Right lobe of liver (tissue), 6 donors: ENCODE data around the gene PSORS1C2. TPM values are rescaled to one million over a fixed set of nuclear protein-coding genes. Genes with fewer than 3 reads are reported as not detected.

Source experiments
- ATAC-seq, 4 donors: fragments of 200-7000 bp; cut with Tn5 transposase; one replicate each; pipeline ENCODE4 v1.9.1; 2020; ENCODE audit warnings: mild to moderate bottlenecking in 4 of 4, moderate library complexity in 4 of 4
- DNase-seq, 3 donors: peaks; one replicate each; pipeline ENCODE4 v3.0.0-alpha.2; 2020
- H3K27ac ChIP-seq, 3 donors: fragments of 200-600 bp; one replicate each; pipeline ENCODE4 v1.8.0; 2022
- H3K27me3 ChIP-seq, 2 donors: fragments of 200-600 bp; one replicate each; pipeline ENCODE4 v1.8.0; 2022
- H3K36me3 ChIP-seq, 4 donors: fragments of 200-600 bp; sonication (generic) in 1 of 4; one replicate each; pipeline versions ENCODE4 v1.5.1 to v1.8.0; 2017 to 2022; ENCODE audit warnings: control low read depth in 1 of 4
- H3K4me1 ChIP-seq, 4 donors: fragments of 200-600 bp; sonication (generic) in 1 of 4; one replicate each; pipeline versions ENCODE4 v1.5.1 to v1.8.0; 2017 to 2022; ENCODE audit warnings: control low read depth in 1 of 4
- H3K4me3 ChIP-seq, 3 donors: fragments of 200-600 bp; one replicate each; pipeline ENCODE4 v1.8.0; 2022
- H3K9me3 ChIP-seq, 4 donors: fragments of 200-600 bp; sonication (generic) in 1 of 4; one replicate each; pipeline versions ENCODE4 v1.5.1 to v1.8.0; 2017 to 2022; ENCODE audit warnings: control low read depth in 1 of 4
- CTCF ChIP-seq, 4 donors: fragments of 200-600 bp in 3 of 4; fragments of 450-650 bp in 1 of 4; IDR thresholded peaks; one replicate each; pipeline versions ENCODE4 v1.5.1 to v1.8.0; 2016 to 2022; ENCODE audit warnings: antibody characterized with exemption in 4 of 4, mild to moderate bottlenecking in 2 of 4
- POLR2A ChIP-seq: fragments of 450-650 bp; IDR thresholded peaks from one replicate; pipeline ENCODE4 v1.6.1; 2017; ENCODE audit warnings: antibody characterized with exemption, mild to moderate bottlenecking
- WGBS: methylation state at CpG from one replicate; pipeline ENCODE4 v1.1.6; 2018; ENCODE audit warnings: low coverage, low lambda C conversion rate; ENCODE audit not compliant: insufficient coverage; ENCODE audit errors: missing lambda C conversion rate; 5-methylcytosine and 5-hydroxymethylcytosine counted together
- intact Hi-C, 2 donors: fragments of 100-400 bp; cut with DNase I; formaldehyde crosslinking; loops; one replicate each; pipeline versions ENCODE4 v1.11.2 to v1.14.1; 2022
- total RNA-seq, 6 experiments: library from RNA; depleted of rRNA in 2 of 6; stranded (reverse); fragments of >200 nt in 2 of 6; fragmentation: NEBNext Ultra II Directional in 3 of 6; extraction: Animal tissue kit (Norgen Biotek cat#: 25700) in 3 of 6; gene quantifications; one replicate each; pipeline versions ENCODE4 v1.1.0 to v1.2.4, GENCODE V29; 2016 to 2023
- donor health status: DM: no; HTN: yes; CAD: no.
- donor health status: DM: no; HTN: no; CAD: no.
- donor health status: DM: no; HTN: no; CAD: no.
- donor health status: DM: no; HTN: yes; CAD: no.
- donor health status: DM: no; HTN: yes; CAD: no.

The PSORS1C2 gene
- total RNA-seq, 6 experiments from 2014 or later = not detected

DNA sequence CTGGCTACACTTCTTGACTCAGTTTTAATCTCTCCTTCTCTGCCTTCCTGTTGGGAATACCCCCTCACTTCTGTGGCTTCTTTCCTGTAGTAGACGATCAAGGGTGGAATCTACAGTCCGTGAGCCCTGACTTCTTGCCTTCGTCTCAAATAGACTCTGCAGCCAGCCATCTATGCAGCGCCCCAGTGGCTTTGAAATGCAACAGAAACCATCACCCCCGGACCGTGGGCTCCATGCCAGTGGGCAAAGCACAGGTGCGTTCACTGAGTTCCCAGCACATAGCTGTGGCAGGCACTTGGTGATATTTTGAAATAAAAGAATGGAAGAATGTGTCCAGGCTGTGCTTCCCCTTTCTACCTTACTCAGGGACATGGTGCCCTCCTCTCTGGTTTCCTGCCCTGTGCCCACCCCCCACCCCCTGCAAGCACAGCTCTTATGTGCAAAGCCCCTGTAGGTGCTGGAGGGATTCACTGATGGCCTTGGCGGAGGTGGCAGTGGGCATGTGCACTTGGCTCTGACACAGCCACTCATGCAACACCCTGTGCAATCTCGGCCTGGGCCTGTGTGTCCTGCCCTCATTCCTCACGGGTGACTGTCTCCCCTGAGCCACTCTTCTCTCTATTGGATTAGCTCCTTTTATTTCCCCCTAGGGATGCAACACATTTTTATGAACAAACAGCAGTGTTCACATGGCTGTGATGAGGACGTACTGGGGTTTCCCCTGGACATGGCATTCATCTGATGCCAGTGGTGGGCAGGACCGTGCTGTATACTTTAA is 13.1 kb downstream of the PSORS1C2 start:
- ATAC-seq = no peak
- no peak overlapping the region for H3K4me3 ChIP-seq
- no peaks in the 10 kb centered on the region for H3K36me3 ChIP-seq
- no peaks in the 10 kb centered on the region for H3K27me3 ChIP-seq
- 51% methylated on average over 8 of the region's 12 CpGs for WGBS
- DNase-seq = no peak
- no peak overlapping the region for H3K27ac ChIP-seq
- intact Hi-C loops = no loop called here
- H3K9me3 ChIP-seq = no peaks in the 10 kb centered on the region
- TF ChIP-seq CTCF (IDR thresholded peaks at IDR 0.05) (no peak), POLR2A (no peak)
- no peaks in the 10 kb centered on the region for H3K4me1 ChIP-seq

DNA sequence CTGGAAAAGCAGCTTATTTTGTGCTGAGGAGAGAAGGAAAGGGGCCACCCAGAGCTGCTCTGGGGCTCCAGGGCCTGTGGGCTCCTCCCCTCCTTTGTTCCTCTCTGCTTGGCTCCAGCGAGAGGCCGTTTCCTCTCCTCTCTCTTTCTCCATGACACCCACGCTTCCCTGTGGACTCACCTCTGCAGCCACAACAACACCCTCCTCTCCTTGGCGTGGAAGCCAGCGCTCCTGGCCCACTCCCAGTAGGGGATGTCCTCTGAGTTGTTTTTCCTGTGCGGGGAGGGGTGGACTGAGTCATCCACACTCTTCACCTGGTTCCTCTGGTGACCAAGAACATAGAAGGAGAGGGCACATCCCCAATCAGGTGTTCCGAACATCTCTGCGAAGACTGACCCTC is 13.7 kb downstream of the PSORS1C2 start:
- H3K36me3 ChIP-seq = no peaks in the 10 kb centered on the region
- no peak for TF ChIP-seq CTCF (IDR thresholded peaks at IDR 0.05)
- no peak for TF ChIP-seq POLR2A
- no peaks in the 10 kb centered on the region for H3K27me3 ChIP-seq
- DNase-seq (peak in 1 of 3 donors; percentile 35), ATAC-seq (peak in 1 of 4 donors; percentile 42)
- H3K4me1 ChIP-seq = no peaks in the 10 kb centered on the region
- intact Hi-C loops = no loop called here
- H3K4me3 ChIP-seq = no peak overlapping the region
- H3K9me3 ChIP-seq = no peaks in the 10 kb centered on the region
- 60% methylated on average over 6 of the region's 8 CpGs for WGBS
- no peak overlapping the region for H3K27ac ChIP-seq

DNA sequence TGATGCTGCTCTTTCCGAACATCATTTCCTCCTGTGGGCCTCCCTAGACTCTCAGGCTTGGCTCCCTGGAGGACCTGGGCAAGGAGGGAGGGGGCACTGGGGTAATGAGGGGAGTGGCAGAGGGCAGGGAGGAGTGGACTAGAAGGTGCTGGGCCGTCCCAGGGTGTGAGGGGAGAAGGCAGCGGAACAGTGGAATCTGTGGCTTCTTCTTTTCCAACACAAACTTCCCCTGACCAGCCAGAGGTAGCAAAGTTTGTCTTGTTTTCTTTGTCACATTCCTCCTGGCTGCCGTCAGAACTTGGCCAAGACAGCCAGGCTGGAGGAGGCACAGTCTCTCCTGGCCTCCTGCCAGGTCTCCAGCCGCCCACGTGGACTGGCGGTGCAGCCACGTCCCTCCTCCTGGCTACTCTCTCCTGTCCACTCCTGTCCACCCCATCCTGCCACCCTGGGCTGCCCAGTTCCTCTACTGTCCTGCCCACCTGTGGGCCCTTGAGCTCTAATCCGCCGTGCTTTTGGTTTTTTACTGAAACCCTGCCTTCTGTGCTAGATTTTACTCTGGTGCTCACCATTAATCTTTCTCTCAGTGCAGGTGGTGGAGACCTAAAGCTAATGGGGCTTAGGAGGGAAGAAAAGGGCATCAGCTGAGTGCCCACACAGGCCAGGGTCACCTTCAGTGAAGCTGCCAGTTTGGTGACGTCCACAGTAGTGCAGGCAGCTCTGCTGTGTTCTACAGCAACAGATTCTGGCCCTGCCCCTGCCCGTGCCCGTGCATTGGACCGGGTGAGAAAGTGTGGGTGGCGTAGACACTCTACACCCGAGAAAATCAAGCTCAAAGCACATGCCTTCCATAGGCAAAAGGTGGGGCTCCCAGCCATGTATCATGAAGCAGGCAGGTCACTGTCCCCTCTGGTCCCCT is 15.8 kb downstream of the PSORS1C2 start:
- 50% methylated on average over 14 of the region's 16 CpGs for WGBS
- peak; percentile 54 to 79 (median 60) for ATAC-seq
- Histone ChIP-seq H3K4me3 (no peak overlapping the region), H3K27me3 (no peaks in the 10 kb centered on the region), H3K9me3 (no peaks in the 10 kb centered on the region), H3K4me1 (no peaks in the 10 kb centered on the region), H3K27ac (peak overlapping the region in 1 of 3 donors; percentile 13), H3K36me3 (no peaks in the 10 kb centered on the region)
- TF ChIP-seq POLR2A (no peak), CTCF (IDR thresholded peaks at IDR 0.05) (no peak)
- intact Hi-C loops = no loop called here
- peak in 1 of 3 donors; percentile 78 for DNase-seq

DNA sequence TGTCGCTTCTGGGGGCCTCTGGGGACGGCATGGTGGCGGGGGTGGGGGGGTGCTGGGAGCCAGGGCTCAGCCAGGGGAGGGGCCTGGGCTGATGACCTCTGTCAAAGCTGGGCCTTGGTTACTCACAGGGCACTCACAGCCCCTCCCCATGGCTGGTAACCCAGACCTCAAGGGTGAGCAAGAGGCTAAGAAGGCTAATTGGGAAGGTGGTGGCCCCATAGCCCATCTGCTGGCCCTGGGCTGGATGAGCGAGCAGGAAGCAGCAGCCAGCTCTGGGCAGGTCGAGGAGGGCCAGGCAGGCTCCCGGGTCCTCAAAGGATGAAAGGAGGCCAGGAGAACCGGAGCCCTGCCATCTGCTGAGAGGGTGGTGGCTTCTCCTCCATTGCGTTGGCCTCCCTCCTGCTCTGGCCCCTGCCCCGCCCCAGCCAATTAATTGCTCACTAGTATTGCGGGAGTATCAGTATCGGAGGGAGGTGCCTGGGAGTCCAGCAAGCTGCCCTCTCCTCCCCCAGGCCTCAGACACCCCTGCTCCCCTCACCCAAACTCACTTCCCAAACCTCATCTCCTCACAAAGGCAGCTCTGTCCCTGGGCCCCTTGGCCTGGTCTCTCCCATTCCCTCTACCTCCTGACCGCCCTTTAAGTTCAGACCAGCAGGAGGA is 17.6 kb downstream of the PSORS1C2 start:
- 82% methylated on average over 7 of the region's 12 CpGs for WGBS
- ATAC-seq (no peak), DNase-seq (no peak)

More for the DNA sequence above, 17.6 kb downstream of the PSORS1C2 start:
- Histone ChIP-seq H3K27me3 (no peaks in the 10 kb centered on the region), H3K27ac (no peak overlapping the region), H3K9me3 (no peaks in the 10 kb centered on the region), H3K36me3 (no peaks in the 10 kb centered on the region), H3K4me1 (no peaks in the 10 kb centered on the region), H3K4me3 (no peak overlapping the region)
- no peak for TF ChIP-seq POLR2A
- no peak for TF ChIP-seq CTCF (IDR thresholded peaks at IDR 0.05)
- intact Hi-C loops = no loop called here
